Muscle layer of colon (tissue), 2 donors: ENCODE results near the gene QRICH2.

Source experiments
- H3K27ac ChIP-seq: one replicate; pipeline ENCODE4 v1.7.0; 2013; ENCODE audit warnings: low read depth, mild to moderate bottlenecking, low read length, moderate library complexity
- H3K27me3 ChIP-seq, 2 donors: one replicate each; pipeline ENCODE4 v1.7.0; 2013; ENCODE audit warnings: low read length in 2 of 2, mild to moderate bottlenecking in 2 of 2; ENCODE audit not compliant: insufficient read depth in 2 of 2, control insufficient read depth in 1 of 2
- H3K36me3 ChIP-seq: one replicate; pipeline ENCODE4 v1.7.0; 2013; ENCODE audit warnings: mild to moderate bottlenecking, low read length; ENCODE audit not compliant: insufficient read depth
- H3K4me1 ChIP-seq: one replicate; pipeline ENCODE4 v1.7.0; 2013; ENCODE audit warnings: mild to moderate bottlenecking, low read length; ENCODE audit not compliant: insufficient read depth
- H3K4me3 ChIP-seq, 2 donors: one replicate each; pipeline ENCODE4 v1.7.0; 2013; ENCODE audit warnings: low read length in 2 of 2, low read depth in 1 of 2, mild to moderate bottlenecking in 1 of 2, moderate library complexity in 1 of 2
- H3K9ac ChIP-seq: one replicate; pipeline ENCODE4 v1.7.0; 2013; ENCODE audit warnings: low read length
- H3K9me3 ChIP-seq: one replicate; pipeline ENCODE4 v1.7.0; 2013; ENCODE audit warnings: mild to moderate bottlenecking, low read length
- donor health status: abdominal sarcoma.
- donor health status: Adenocarcinoma of cecum.

Gene QRICH2

GRCh38 chr17:76275382-76276068, 32.6 kb downstream of the QRICH2 start:
- Histone ChIP-seq H3K4me3 (no peak overlapping the region), H3K4me1 (peaks cover 21% of the 10 kb centered on the region), H3K36me3 (peaks cover 4% of the 10 kb centered on the region), H3K9ac (no peak overlapping the region), H3K27ac (no peak overlapping the region), H3K9me3 (no peaks in the 10 kb centered on the region), H3K27me3 (no peaks in the 10 kb centered on the region)

- Histone ChIP-seq H3K36me3 (peaks cover 4% of the 10 kb centered on the region), H3K27me3 (no peaks in the 10 kb centered on the region), H3K4me3 (no peak overlapping the region), H3K27ac (no peak overlapping the region), H3K4me1 (peaks cover 20% of the 10 kb centered on the region), H3K9ac (no peak overlapping the region), H3K9me3 (no peaks in the 10 kb centered on the region)
Observed at GRCh38 chr17:76274112-76274956, 33.7 kb downstream of the QRICH2 start.

- H3K4me1 ChIP-seq: peaks cover 21% of the 10 kb centered on the region
- H3K27ac ChIP-seq: no peak overlapping the region
- no peaks in the 10 kb centered on the region for H3K9me3 ChIP-seq
- no peaks in the 10 kb centered on the region for H3K27me3 ChIP-seq
- no peak overlapping the region for H3K4me3 ChIP-seq
- H3K36me3 ChIP-seq: peaks cover 4% of the 10 kb centered on the region
- no peak overlapping the region for H3K9ac ChIP-seq
Observed at GRCh38 chr17:76273445-76274111, 34.5 kb downstream of the QRICH2 start.

- Histone ChIP-seq H3K9ac (no peak overlapping the region), H3K36me3 (peaks cover 4% of the 10 kb centered on the region), H3K9me3 (no peaks in the 10 kb centered on the region), H3K27ac (no peak overlapping the region), H3K4me3 (peak overlapping the region in 1 of 2 donors; percentile 32), H3K4me1 (peaks cover 26% of the 10 kb centered on the region), H3K27me3 (no peaks in the 10 kb centered on the region)
Observed at GRCh38 chr17:76272541-76273444, 35.3 kb downstream of the QRICH2 start.

GRCh38 chr17:76271669-76272540, 36.2 kb downstream of the QRICH2 start:
- Histone ChIP-seq H3K4me3 (peak overlapping the region in 1 of 2 donors; percentile 32), H3K9me3 (no peaks in the 10 kb centered on the region), H3K9ac (no peak overlapping the region), H3K36me3 (peaks cover 4% of the 10 kb centered on the region), H3K27ac (no peak overlapping the region), H3K27me3 (no peaks in the 10 kb centered on the region), H3K4me1 (peaks cover 31% of the 10 kb centered on the region)

GRCh38 chr17:76270770-76271668, 37.1 kb downstream of the QRICH2 start:
- Histone ChIP-seq H3K27me3 (no peaks in the 10 kb centered on the region), H3K4me3 (no peak overlapping the region), H3K4me1 (peaks cover 39% of the 10 kb centered on the region), H3K9me3 (no peaks in the 10 kb centered on the region), H3K27ac (no peak overlapping the region), H3K9ac (no peak overlapping the region), H3K36me3 (peaks cover 4% of the 10 kb centered on the region)

- no peak overlapping the region for H3K4me3 ChIP-seq
- peaks cover 4% of the 10 kb centered on the region for H3K36me3 ChIP-seq
- H3K27me3 ChIP-seq: no peaks in the 10 kb centered on the region
- no peaks in the 10 kb centered on the region for H3K9me3 ChIP-seq
- no peak overlapping the region for H3K9ac ChIP-seq
- peaks cover 39% of the 10 kb centered on the region for H3K4me1 ChIP-seq
- no peak overlapping the region for H3K27ac ChIP-seq
Observed at GRCh38 chr17:76270127-76270592, 37.9 kb downstream of the QRICH2 start.

GRCh38 chr17:76268991-76269981, 38.8 kb downstream of the QRICH2 start:
- H3K27me3 ChIP-seq: no peaks in the 10 kb centered on the region
- peaks cover 4% of the 10 kb centered on the region for H3K36me3 ChIP-seq
- peaks cover 44% of the 10 kb centered on the region for H3K4me1 ChIP-seq
- no peak overlapping the region for H3K27ac ChIP-seq
- no peak overlapping the region for H3K9ac ChIP-seq
- no peak overlapping the region for H3K4me3 ChIP-seq
- H3K9me3 ChIP-seq: no peaks in the 10 kb centered on the region
